ENCODE data around the gene IMPG2.

GRCh38 chr3:101273156-101273555, 47.2 kb downstream of the IMPG2 start:
- TF ChIP-seq CTCF (IDR thresholded peaks at IDR 0.05; ENCODE audit: low read length) (no peak), EZH2 (optimal IDR thresholded peaks at IDR 0.05; ENCODE audit: low read depth, low read length) (no peak)
